Smooth muscle cell (in vitro differentiated cells): ENCODE results near the gene GRM4. TPM values are rescaled to one million over a fixed set of nuclear protein-coding genes. Genes with fewer than 3 reads are reported as not detected.

ENCODE experiments used
- DNase-seq: peaks from one replicate; lab custom pipeline; 2025; ENCODE audit not compliant: unreplicated experiment; lab: John Stamatoyannopoulos, UW
- H2AFZ ChIP-seq: fragments of 200-600 bp; sonication (generic); 2 replicates; pipeline ENCODE4 v1.6.0; 2016; ENCODE audit warnings: antibody characterized with exemption, low read depth, mild to moderate bottlenecking
- H3F3A ChIP-seq: fragments of 200-600 bp; sonication (generic); 2 replicates; pipeline ENCODE4 v1.6.0; 2017; ENCODE audit warnings: antibody characterized with exemption, low read depth
- H3K27ac ChIP-seq: fragments of 200-600 bp; sonication (generic); 2 replicates; pipeline ENCODE4 v1.5.1; 2016; ENCODE audit warnings: low read depth, mild to moderate bottlenecking
- H3K27me3 ChIP-seq: fragments of 200-600 bp; sonication (generic); 2 replicates; pipeline ENCODE4 v1.6.1; 2016; ENCODE audit warnings: low read depth, mild to moderate bottlenecking
- H3K36me3 ChIP-seq: fragments of 200-600 bp; sonication (generic); 2 replicates; pipeline ENCODE4 v1.5.1; 2016; ENCODE audit warnings: low read depth
- H3K4me1 ChIP-seq: fragments of 200-600 bp; sonication (generic); 2 replicates; pipeline ENCODE4 v1.5.1; 2016; ENCODE audit warnings: low read depth
- H3K4me2 ChIP-seq: fragments of 200-600 bp; sonication (generic); 2 replicates; pipeline ENCODE4 v1.6.0; 2016; ENCODE audit warnings: mild to moderate bottlenecking
- H3K4me3 ChIP-seq: fragments of 200-600 bp; sonication (generic); 2 replicates; pipeline ENCODE4 v1.5.1; 2016; ENCODE audit warnings: mild to moderate bottlenecking
- H3K79me2 ChIP-seq: fragments of 200-600 bp; sonication (generic); 2 replicates; pipeline ENCODE4 v1.6.0; 2016; ENCODE audit warnings: low read depth, mild to moderate bottlenecking
- H3K9ac ChIP-seq: fragments of 200-600 bp; sonication (generic); 2 replicates; pipeline ENCODE4 v1.6.0; 2016; ENCODE audit warnings: low read depth
- H3K9me3 ChIP-seq: fragments of 200-600 bp; sonication (generic); replicated peaks from 2 replicates; pipeline ENCODE4 v1.5.1; 2016; ENCODE audit warnings: low read depth
- H4K20me1 ChIP-seq: fragments of 200-600 bp; sonication (generic); 2 replicates; pipeline ENCODE4 v1.6.0; 2016; ENCODE audit warnings: low read depth
- CTCF ChIP-seq: fragments of 200-600 bp; sonication (generic); IDR thresholded peaks from 2 replicates; pipeline ENCODE4 v1.5.1; 2017; ENCODE audit warnings: borderline replicate concordance, mild to moderate bottlenecking, antibody characterized with exemption; ENCODE audit not compliant: insufficient read depth, poor library complexity, severe bottlenecking
- WGBS: methylation state at CpG from one replicate; pipeline ENCODE4 v1.1.7; 2016; ENCODE audit warnings: low lambda C conversion rate; 5-methylcytosine and 5-hydroxymethylcytosine counted together
- polyA plus RNA-seq: library from polyadenylated mRNA; unstranded; fragments of >200 nt; fragmentation: Nextera tagmentation; extraction: Ambion mirVana; gene quantifications from 2 replicates; pipeline ENCODE4 v1.2.1, GENCODE V29; 2016
- total RNA-seq: library from RNA; depleted of rRNA; stranded (reverse); fragments of >200 nt; gene quantifications from 2 replicates; pipeline ENCODE4 v1.2.3, GENCODE V29; 2014

GRM4 gene
- total and polyA plus RNA-seq, 2 experiments from 2014 or later = 0.21 TPM; not detected in 1

GRCh38 chr6:34102696-34103095, 43.2 kb downstream of the GRM4 start:
- no peaks in the 10 kb centered on the region for H3K36me3 ChIP-seq
- H3K27me3 ChIP-seq = peaks cover 4% of the 10 kb centered on the region
- H3K27ac ChIP-seq = no peak overlapping the region
- no peak overlapping the region for H3K9ac ChIP-seq
- no peak overlapping the region for H3K4me3 ChIP-seq
- WGBS = 88% methylated on average over 6 of the region's 6 CpGs
- no peaks in the 10 kb centered on the region for H3F3A ChIP-seq
- H3K79me2 ChIP-seq = no peaks in the 10 kb centered on the region
- H3K4me1 ChIP-seq = no peaks in the 10 kb centered on the region
- TF ChIP-seq CTCF = no peak
- no peaks in the 10 kb centered on the region for H3K9me3 ChIP-seq
- no peak for DNase-seq
- H3K4me2 ChIP-seq = no peak overlapping the region
- H4K20me1 ChIP-seq = no peaks in the 10 kb centered on the region
- H2AFZ ChIP-seq = no peak overlapping the region

DNA sequence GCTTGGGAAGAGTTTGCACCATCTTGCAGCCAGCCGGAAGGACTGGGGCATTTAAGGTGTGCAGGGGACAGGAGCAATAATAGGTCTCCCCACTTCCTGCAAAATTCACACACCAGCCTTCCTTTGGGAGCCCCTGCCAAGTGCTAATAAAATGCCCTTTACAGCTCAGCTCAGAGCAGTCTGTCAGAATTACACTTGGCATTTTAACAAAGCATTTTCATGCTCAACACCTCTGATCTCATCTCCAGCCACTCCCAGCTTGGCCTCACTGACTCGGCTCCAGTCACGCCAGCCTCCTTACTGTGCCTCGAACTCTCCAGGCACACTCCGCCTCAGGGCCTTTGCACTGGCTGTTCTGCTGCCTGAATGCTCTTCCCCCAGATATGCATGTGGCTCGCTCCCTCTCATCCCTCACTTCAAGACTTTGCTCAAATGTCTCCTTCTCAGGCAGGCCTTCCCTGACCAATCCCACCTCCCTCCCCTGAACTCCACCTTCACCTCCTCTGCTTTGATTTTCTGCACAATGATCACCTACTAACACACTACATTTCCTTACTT, 43.7 kb downstream of the GRM4 start:
- Histone ChIP-seq H3K27ac (no peak overlapping the region), H3K4me2 (no peak overlapping the region), H3K27me3 (peaks cover 4% of the 10 kb centered on the region), H2AFZ (no peak overlapping the region), H3K9ac (no peak overlapping the region), H3F3A (no peaks in the 10 kb centered on the region), H3K36me3 (no peaks in the 10 kb centered on the region), H3K79me2 (no peaks in the 10 kb centered on the region), H3K4me1 (no peaks in the 10 kb centered on the region), H3K4me3 (no peak overlapping the region), H4K20me1 (no peaks in the 10 kb centered on the region), H3K9me3 (no peaks in the 10 kb centered on the region)
- no peak for TF ChIP-seq CTCF
- 91% methylated on average over 6 of the region's 6 CpGs for WGBS
- DNase-seq = no peak

DNA sequence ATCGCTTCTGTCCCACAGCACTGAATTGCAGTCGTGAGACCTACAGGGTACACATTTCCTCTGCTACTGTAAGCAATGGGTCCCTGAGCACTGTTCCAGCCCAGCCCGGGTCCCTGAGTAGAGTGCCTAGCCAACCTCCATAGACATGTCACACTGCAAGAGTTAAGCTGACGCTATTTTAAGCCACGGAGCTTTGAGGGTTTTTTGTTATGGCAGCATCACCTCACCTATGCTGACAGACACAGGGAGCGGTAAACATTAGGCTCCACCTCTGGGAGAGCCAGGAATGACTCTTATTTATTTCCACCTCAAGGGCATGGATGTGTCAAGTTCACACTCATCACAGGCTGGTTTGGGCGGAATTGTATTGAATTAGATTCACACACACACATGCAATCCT, 45.1 kb downstream of the GRM4 start:
- Histone ChIP-seq H3K4me2 (no peak overlapping the region), H4K20me1 (no peaks in the 10 kb centered on the region), H3K27me3 (peaks cover 4% of the 10 kb centered on the region), H3K9me3 (no peaks in the 10 kb centered on the region), H3K27ac (no peak overlapping the region), H3F3A (no peaks in the 10 kb centered on the region), H3K79me2 (no peaks in the 10 kb centered on the region), H3K36me3 (no peaks in the 10 kb centered on the region), H3K9ac (no peak overlapping the region), H3K4me1 (no peaks in the 10 kb centered on the region), H3K4me3 (no peak overlapping the region), H2AFZ (no peak overlapping the region)
- DNase-seq = no peak
- WGBS = 95% methylated on average over 7 of the region's 7 CpGs
- TF ChIP-seq CTCF = no peak

GRCh38 chr6:34099878-34100277, 46.0 kb downstream of the GRM4 start:
- H3K4me2 ChIP-seq = no peak overlapping the region
- H4K20me1 ChIP-seq = no peaks in the 10 kb centered on the region
- no peaks in the 10 kb centered on the region for H3K79me2 ChIP-seq
- no peak overlapping the region for H3K9ac ChIP-seq
- H3K27me3 ChIP-seq = no peaks in the 10 kb centered on the region
- H2AFZ ChIP-seq = no peak overlapping the region
- H3K36me3 ChIP-seq = no peaks in the 10 kb centered on the region
- no peaks in the 10 kb centered on the region for H3F3A ChIP-seq
- no peak for DNase-seq
- WGBS = 91% methylated on average over 8 of the region's 8 CpGs
- TF ChIP-seq CTCF = no peak
- no peaks in the 10 kb centered on the region for H3K4me1 ChIP-seq
- H3K27ac ChIP-seq = no peak overlapping the region
- no peak overlapping the region for H3K4me3 ChIP-seq
- no peaks in the 10 kb centered on the region for H3K9me3 ChIP-seq
